Stimulated activated naive CD8-positive, alpha-beta T cell treated with anti-CD3 and anti-CD28 coated beads, Interleukin-15, Interleukin-2, amounts not matched to agents 100 U/mL and 50 U/mL, for 24 hours (primary cell): ENCODE results near the gene METTL16.

Experiments
- ATAC-seq: fragments of 150-1000 bp; cut with Tn5 transposase; one replicate; pipeline ENCODE4 v1.10.0; 2021
- DNase-seq: peaks from one replicate; pipeline ENCODE4 v3.0.0; 2021

The METTL16 gene

DNA sequence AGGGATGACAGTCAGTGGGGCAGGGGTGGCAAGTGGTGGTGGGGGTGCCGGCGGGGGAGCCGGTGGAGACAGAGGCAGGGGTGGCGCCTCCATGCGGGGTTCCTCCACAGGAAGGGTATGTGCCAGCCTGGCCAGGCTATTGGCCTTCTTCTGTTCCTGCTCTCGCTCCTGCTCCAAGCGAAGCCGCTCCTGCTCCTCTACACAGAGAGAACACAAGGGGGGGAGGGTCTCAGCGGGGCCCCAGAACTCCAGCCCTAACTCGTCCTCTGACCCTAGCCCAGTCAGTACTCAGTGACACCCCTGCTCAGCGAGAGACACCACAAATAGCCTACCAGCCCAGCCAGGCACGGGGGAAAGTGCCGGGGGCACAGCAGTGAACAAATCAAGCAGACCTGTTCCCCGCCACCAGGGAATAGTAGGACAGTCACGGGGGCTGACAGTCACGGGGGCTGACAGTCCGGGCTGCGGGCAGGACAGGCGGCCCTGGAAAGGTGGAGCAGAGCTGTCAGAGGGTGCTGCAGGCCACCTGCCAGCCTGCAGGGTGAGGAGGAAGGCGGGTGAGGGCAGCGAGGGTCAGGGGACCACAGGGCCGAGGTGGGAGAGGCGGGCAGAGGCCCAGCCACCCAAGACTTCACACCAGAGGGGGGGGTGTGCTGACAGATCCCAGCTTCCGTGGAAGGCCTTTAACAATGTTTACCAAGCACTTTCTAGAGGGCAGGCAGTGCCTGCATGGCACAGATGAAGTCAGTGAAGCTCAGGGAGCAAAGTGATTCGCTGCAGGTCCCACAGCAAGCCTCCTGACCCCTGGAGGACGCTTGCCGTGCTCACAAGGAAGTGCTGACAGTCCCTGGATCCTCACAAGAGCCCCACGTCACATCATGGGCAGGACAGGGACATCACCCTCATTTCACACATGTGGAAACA lies 116.2 kb downstream of the METTL16 start:
- DNase-seq (no peak), ATAC-seq (no peak)

DNA sequence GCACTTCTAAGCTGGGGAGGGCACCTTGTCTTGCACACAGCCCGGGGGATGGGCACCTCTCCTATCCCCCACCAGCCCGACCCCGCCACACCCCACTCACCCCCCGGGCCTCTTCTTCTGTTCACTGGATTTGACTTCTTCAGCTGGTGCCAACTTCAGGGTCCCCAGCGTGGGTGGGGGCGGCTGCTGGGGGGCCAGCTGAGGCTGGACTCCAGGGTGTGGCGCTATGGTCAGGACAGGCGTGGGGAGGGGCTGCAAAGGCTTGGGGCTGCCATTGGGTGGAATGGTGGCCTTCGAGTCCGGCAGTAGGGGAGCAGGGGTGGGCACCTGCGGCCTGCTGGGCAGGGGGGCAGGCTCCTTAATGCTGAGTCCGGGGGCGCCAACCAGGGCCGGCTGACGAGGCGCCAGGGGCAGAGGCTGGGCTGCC lies 116.9 kb downstream of the METTL16 start:
- no peak for DNase-seq
- no peak for ATAC-seq

DNA sequence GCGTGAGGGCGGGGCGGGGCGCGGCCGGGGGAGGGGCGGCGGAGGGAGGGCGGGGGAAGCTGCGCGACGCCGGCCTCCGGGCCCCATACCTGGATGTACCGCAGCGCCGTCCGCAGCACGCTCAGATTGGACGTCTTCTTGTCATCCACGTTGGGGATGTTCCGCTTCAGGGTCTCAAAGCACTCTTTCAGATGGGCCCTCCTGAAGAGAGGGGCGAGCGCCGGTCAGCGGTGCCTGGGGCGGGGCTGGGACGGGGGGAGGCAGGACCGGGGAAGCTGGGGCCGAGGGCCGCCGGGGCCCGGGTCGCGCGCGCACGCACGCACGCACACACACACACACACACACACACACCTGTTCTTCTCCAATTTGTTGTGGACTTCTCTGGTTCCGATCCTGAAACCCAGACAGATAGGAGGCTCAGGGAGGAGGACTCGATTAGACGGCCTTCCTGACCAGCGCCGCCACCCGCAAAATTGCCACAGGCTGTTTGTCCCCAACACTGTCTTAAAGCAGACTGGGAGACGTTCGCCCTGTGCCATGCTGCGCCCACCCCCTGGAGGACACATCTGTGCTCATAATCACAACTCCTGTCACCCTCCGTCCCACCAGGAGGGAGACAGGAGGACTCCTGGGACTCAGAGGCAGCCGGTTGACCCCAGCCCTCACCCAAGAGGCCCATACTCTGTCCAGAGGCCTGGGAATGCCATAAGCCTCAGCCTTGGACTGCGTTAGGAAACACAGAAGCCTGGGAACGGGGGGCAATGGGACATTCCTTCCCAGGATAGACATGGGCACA lies 117.5 kb downstream of the METTL16 start:
- ATAC-seq (no peak), DNase-seq (peak; percentile 37)

DNA sequence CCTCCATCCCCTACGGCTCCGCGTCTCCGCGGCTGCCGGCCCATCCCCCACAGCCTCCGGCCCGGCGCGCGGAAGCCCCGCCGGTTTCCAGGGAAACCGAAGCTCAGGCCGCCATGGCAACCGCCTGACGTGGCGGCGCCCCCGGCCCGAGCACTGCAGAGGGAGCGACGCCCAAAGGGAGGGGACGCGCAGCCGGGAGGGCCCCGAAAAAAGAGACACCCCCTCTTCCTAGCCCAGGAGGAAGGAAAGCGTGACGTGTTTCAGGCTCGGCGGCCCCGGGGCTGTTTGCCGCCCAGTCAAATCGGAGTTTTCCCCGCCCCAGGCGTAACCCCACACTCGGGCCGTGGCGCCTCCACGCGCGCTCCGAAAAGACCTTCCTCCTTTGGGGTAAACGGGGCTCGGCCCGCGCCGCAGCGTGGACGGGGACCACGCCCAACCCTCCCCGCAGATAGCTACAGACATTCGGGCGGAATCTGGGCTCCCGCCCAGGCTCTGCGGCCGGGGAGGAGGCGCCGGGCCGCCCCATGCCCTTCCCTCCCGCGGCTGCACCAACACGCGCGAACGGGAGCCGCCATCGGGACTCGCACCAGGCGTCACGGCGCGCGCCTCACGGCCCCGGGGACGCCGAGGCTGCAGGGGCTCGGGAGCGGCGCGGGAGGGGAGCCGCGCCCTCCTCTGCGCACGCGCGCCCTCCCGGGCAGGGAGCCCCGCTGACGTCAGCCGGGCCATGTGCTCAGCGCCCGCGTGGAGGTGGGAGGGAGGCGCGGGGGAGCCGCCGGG lies 118.3 kb downstream of the METTL16 start:
- ATAC-seq, result peak; percentile 61
- DNase-seq, result peak; percentile 93

DNA sequence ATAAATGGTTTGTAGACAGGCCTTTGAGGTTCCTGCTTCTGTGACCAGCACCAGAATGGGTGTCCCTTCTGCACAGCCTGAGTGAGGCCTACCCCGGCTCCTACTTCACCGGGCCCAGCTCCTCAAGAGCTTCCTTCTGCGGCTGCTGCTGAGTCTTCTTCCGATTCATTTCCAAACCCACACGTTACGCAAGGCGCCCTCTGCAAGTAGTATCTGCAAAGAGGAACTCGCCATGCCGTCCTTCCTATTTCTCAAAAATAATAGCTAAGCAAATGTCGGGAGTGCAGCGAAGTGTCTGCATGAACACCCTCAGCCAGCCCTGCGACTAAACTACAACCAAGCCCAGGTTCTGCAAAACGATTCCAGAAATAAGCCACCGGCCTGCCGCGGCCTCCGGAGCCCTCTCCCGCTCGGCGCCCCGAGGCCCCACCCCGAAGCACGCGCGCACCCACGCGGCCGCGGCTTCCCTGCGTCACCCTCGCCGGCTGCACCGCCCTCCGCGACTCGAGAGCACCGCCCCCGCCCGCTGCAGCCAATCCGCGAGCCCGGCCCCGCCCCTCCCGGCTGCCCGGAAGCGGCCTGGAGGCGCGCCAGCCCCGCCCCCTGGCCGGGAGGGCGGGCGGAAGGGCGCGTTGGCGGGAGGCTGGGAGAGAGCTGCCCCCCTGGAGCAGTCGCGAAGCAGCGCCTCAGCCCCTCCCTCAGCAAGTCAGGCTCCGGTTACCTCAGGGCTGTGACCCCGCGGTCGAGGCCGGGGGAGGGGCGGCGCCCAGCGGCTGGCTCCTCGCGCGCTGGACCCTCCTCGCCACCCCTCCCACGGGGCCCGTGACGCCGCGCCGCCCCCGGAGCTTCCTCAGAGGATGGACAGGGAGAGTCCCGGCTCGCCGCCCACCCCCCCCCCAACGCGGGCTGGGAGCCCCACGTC lies 119.2 kb downstream of the METTL16 start:
- DNase-seq, result peak; percentile 99
- peak; percentile 66 for ATAC-seq

DNA sequence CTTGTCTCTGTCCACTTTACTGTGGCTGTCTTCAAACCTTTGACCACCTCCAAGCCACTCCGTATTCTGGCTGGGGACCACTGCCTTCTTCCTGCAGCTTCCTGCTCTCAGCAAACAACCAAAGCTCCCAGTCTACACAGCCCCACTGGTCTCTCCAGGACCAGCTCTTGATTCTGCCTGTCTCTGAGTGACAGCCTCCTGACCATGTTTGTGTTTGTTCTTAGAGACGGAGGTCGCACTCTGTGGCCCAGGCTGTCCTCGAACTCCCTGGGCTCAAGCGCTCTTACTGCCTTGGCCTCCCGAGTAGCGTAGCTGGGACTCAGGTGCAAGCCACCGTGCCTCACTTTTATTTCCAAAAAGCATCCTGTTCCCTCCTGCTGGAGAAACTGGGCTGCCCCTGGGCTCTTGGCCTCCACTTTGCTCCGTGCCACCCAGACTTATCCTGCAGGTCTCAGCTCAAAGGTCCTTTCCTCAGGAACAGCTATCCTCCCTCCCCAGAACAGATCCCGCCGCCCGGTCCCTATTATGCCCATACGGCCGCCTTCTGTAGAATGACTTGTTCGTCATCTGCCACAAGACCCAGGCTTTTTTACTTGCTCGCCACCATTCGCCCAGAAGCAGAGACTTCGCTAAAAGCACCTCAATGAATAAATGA lies 120.0 kb downstream of the METTL16 start:
- ATAC-seq, result no peak
- no peak for DNase-seq

DNA sequence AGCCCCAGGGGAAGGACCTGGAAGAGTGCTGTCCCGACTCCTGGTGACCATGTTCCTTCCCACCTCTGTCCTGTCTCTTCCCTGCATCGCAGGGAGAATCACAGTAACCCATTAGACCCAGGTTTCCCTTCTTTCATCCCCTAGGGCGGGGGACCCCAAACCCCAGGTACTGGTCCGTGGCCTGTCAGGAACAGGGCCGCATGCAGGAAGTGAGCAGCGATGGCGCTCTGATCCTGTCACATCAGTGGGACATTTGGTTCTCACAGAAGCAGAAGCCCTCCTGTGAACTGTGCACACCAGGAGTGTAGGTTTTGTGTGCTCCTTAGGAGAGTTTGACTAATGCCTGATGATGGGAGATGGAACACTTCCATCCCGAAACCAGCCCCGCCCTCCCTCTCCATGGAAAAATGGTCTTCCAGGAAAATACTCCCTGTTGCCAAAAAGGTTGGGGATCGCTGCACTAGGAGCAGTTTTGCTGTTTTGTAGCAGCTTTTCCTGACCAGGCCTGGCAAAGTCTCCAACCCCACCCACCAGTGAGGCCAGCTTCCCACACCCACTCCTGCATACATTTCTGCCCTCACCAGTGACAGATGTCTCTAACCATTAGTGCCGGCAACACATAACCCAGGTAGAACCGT lies 121.4 kb downstream of the METTL16 start:
- ATAC-seq (no peak), DNase-seq (no peak)

DNA sequence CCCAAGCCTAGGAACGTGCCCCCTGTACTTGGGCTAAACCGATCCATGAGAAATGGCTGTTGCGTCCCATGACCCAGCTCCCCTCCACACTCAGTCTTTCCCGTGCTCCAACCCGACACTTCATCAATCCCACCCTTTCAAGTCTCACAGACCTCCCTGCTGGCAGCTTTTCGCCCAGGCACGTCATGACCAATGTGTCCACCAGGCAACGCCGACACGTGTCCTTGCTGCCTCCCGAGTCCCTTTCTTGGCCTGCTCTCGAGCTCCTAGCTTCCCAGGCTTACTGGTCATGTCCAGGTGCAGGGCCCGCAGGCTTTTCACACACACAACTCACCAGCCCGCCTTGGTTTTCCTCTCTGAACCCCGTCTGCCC lies 123.0 kb downstream of the METTL16 start:
- ATAC-seq (no peak), DNase-seq (no peak)

DNA sequence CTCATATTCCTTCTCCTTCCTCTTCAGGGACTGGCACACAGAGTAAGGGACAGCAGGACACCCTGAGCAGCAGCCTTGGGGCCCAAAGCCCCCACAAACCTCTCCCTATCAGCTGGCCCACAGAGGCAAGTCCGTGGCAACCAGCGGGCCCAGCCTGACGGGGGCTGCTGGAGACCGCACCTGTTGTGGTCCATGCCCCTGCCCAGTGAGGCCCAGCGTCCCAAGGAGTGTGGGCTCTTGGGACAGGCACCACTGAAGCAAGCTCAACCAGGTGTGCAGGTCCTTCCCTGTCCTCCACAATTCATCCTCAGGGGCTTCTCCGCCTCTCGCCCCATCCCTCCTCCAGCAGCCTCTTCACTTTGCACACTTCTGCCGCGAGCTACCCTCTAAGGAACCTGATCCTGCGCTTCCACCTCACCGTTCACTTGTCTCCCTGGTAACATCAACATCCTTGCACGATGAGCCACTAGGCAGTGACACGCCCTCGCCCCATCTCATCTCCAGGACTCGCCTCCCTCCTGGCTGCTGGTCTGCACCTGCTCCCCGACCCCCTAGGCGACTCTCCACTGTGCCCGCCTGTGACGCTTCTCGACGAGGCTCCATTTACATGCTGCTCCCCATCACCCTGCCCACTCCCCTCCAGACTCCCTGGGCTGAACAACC lies 123.5 kb downstream of the METTL16 start:
- no peak for ATAC-seq
- no peak for DNase-seq

DNA sequence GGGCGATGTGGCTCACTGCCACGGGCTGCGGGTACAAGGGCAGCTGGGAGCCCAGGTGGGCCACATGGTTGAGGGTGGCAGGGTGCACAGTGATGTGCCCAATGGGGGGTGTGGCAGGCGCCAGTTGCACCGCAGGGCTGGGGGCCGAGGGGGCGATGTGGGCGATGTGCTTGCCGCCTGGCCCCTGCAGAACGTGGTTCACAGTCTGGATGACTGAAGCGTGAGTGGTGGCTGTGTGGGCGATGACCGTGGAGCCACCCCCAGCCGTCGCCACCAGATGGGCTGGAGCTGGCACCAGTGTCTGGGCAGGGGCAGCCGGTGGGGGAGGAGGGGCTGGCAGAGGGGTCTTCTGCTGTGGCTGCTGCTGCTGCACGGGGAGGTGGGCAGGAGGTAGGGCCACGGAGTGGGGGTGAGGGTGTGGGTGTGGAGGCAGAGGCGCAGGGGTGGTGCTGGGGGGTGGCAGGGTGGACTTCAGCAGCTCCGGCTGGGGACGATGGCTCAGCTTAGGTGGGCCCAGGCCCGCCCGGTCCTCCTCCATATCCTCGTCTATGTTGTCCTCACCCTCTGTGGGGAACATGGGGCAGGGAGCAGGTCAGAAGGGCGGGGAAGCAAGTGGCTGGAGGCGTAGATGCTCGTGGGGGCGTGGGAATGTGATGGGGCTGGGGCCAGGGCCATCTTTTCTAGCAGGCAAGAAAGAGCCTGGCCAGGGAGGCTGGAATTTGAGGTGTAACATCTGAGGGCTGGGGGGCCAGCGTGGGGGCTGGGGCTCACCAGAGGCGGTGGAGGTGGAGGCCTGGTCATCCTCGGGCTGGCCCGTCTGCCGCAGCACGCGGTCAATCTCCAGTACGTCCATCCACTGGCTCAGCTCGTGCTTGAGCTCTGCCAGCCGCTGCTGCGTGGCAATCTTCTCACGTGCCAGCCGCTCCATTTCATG lies 124.3 kb downstream of the METTL16 start:
- ATAC-seq, result no peak
- DNase-seq, result no peak

DNA sequence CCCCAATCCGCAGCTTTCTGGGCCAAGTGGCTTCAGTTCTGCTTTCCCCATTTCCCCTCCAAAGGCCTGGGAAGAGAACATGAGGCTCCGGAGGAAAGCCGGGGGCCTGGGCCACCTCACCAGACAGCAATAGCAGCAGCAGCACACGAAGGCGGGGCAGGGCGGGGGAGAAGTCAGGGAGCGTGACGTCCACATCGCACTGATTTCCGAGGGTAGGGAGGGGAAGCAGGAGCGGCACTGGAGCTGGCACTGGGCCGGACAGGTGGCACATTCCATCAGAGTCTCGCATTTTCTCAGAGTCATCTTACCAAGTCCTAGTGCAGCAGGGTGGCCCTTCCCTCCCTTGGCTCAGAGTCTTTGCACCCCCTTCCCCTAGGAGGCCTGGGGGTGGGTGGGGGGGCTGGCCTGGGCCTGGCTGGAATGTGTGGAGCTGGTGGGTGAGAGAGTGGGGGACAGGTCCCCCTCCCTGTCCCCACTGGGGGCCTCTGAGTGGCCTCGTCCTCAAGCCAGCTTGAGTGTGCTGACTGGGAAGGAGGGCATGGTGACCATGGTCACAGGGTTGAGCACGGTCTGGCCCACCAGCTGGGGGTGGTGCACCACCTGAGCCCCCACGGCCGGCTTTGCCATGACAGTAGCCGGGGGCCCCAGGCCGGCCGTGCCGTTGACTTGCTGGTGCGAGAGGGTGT lies 125.1 kb downstream of the METTL16 start:
- DNase-seq (no peak), ATAC-seq (no peak)

DNA sequence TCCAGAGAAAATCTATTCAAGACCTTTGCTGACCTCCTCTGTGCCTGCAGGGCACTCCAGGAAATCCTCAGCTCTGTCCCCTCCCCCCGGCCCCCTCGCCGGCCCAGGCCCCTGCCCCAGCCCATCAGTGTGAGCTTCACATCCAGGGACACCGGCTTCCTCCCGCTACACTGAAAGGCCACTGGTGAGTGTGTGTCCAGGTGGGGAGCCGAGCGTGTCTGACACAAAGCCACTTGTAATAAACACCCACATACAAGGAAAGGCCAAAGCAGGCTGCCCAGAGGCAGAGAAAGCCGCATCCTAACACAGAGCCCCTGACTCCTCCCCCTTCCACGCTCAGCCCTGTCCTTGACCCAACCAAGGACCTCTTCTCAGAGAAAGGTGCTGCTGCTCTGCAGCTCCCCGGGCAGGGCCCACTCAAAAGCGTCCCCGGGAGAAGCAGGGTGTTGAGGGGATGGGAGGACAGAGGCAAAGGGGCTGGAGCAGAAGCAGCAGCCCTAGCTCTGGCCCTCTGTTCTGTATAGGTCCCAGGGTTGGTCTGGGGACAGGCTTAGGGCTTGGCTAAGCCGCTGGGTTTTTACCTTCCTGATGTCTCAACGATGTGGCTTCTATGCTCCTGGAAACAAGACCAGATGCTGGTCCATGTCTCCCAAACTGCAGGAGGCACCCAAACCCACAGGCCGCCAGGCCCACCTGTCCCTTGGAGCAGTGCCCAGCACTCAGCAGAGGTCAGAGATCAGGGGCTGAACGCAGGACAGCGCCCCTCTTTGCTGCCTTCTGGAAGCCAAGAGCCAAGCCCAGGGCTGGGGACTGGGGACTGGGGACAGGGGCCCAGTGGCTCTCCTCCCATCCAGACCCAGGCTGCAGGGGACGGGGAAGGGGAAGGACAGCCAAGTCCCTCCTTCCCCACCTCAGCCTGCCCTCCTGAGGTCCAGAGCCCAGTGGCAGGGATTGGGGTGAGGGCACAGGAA lies 126.2 kb downstream of the METTL16 start:
- DNase-seq (no peak), ATAC-seq (no peak)

DNA sequence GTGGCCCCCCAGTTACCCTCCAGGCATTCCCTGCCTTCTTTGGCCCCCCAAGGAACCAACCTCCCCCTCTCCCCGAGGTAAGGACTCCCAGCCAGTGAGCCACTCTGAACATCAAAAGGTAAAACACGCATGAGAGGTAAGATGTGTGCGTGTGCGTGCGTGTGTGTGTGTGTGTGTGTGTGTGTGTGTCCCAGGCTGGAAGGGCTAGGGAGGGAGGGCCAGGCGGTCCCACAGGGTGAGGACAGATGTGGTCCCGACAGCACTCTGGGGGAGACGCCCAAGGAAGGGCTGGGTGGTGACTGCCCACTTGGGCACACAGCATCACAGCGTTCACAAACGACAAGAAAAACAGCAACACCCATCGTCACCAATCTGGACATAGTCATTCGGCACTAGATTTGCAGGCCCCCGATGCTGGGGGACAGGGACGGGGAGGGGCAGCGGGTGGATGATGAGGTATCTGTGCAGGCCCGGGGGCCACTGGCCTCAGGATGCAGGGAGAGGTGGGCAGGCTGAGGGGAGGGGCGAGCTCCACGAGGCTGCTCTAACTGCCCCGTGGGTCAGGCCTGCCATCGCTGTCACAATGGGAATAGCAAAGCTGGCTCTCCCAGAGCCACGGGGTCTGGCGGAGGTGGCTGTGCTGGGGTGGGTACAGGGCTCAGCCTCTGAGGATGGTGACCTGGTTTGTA lies 127.1 kb downstream of the METTL16 start:
- DNase-seq (no peak), ATAC-seq (no peak)

DNA sequence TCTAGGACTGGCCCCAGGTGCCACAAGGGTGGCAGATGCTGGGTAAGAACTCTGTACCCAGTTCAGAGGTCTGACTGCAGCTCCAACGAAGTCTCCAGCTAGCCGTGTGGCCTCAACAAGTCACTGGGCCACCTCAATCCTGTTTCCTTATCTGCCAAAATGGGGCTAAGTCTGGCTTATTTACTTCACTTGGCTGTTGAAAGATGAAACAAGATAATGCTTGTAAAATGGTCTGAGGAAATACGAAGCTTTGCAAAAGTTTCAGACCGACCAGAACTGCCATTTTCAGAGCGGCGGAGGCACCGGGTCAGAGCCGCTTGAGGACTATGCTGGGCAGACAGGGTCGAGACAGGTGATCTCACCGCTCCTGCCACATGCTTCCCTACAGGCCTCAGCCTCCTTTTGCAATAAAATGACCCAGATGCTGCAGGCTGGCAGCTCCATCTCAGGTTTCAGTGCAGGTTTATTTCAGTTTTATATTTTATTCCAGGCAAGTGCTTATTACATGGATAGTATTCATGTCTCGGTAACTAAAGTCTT lies 128.0 kb downstream of the METTL16 start:
- DNase-seq (no peak), ATAC-seq (no peak)

DNA sequence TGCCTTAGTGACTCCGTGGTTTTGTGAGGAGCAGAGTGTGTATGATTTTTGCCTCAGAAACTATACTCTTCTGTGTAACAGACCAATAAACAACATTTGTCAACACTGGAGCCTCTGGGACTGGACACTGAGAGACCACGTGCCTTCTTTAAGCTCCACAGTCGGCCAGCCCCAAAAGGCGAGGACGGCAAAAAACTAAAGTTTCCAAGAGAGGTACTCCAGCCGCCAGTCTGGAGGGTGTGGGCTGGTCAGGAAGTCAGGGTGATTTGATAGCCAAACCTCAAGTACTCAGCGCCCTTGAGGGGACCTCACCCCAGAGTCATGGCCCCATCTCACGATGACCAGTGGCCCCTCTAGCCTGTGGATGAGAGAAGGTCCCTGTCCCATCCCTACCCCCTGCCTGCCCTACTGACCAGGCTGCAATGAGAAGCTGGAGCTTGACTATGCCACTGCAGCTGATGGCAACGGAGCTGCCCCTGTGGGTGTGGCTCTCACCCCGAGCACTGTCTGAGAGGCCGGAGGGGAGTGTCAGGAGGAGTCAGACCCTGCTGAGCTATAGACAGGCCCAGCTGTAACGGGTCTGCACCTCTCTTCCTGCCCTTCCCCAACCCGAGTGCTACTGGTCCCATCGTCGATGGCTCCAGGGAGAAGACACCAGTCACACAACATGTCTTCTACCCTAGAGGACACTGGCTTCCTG lies 130.6 kb downstream of the METTL16 start:
- no peak for DNase-seq
- ATAC-seq, result no peak
